Esophagus squamous epithelium (tissue), 4 donors: ENCODE data around the gene GPC6.

Experiments
- CTCF ChIP-seq, 6 experiments: fragments of 450-650 bp in 4 of 6; fragments of 200-600 bp in 2 of 6; sonication (generic) in 2 of 6; IDR thresholded peaks; one replicate each; pipeline ENCODE4 v1.5.1; 2016 to 2019; ENCODE audit warnings: antibody characterized with exemption in 6 of 6, mild to moderate bottlenecking in 4 of 6, moderate library complexity in 4 of 6
- POLR2A ChIP-seq, 4 donors: fragments of 450-650 bp; IDR thresholded peaks; one replicate each; pipeline ENCODE4 v1.6.1; 2017; ENCODE audit warnings: antibody characterized with exemption in 4 of 4, mild to moderate bottlenecking in 4 of 4, moderate library complexity in 3 of 4

- TF ChIP-seq POLR2A (IDR thresholded peaks at IDR 0.05): no peak
- TF ChIP-seq CTCF (IDR thresholded peaks at IDR 0.05): no peak
These were observed 802.0 kb downstream of the GPC6 start for GRCh38 chr13:94028650-94029049.
